GM06990 (cell line): ENCODE results near the gene GP1BB.

Experiments
- DNase-seq: peaks from one replicate; pipeline ENCODE4 v3.0.0-alpha.2; 2011; ENCODE audit not compliant: insufficient read length; ENCODE audit errors: extremely low read depth
- H3K27me3 ChIP-seq: replicated peaks from 2 replicates; pipeline ENCODE4 v1.6.0; 2011; ENCODE audit warnings: low read length; ENCODE audit not compliant: control insufficient read depth, insufficient read depth
- H3K36me3 ChIP-seq: 2 replicates; pipeline ENCODE4 v1.5.1; 2011; ENCODE audit warnings: low read length; ENCODE audit not compliant: control insufficient read depth, insufficient read depth
- H3K4me3 ChIP-seq: replicated peaks from 2 replicates; pipeline ENCODE4 v1.5.1; 2011; ENCODE audit warnings: low read depth, mild to moderate bottlenecking, control low read depth, low read length
- CTCF ChIP-seq: IDR thresholded peaks from 2 replicates; pipeline ENCODE4 v1.5.1; 2011; ENCODE audit warnings: low read length, control low read depth, mild to moderate bottlenecking, inconsistent platforms; ENCODE audit not compliant: insufficient read depth, poor library complexity, severe bottlenecking

The GP1BB gene

GRCh38 chr22:19743651-19744050 lies 20.3 kb downstream of the GP1BB start:
- DNase-seq = no peak
- no peaks in the 10 kb centered on the region; the same call in 1 of the 2 replicates for H3K27me3 ChIP-seq
- H3K36me3 ChIP-seq = no peaks in the 10 kb centered on the region
- no peak for TF ChIP-seq CTCF
- no peak overlapping the region for H3K4me3 ChIP-seq

GRCh38 chr22:19744350-19745006 lies 21.1 kb downstream of the GP1BB start:
- no peak for DNase-seq
- H3K27me3 ChIP-seq = no peaks in the 10 kb centered on the region; the same call in 1 of the 2 replicates
- H3K36me3 ChIP-seq = no peaks in the 10 kb centered on the region
- TF ChIP-seq CTCF = no peak
- no peak overlapping the region for H3K4me3 ChIP-seq

- Histone ChIP-seq H3K4me3 (no peak overlapping the region), H3K27me3 (no peaks in the 10 kb centered on the region; the same call in 1 of the 2 replicates), H3K36me3 (no peaks in the 10 kb centered on the region)
- TF ChIP-seq CTCF = no peak
- DNase-seq = no peak
Measured at GRCh38 chr22:19745155-19746101, 22.1 kb downstream of the GP1BB start.

GRCh38 chr22:19746726-19747125 lies 23.4 kb downstream of the GP1BB start:
- Histone ChIP-seq H3K27me3 (no peaks in the 10 kb centered on the region; the same call in 1 of the 2 replicates), H3K36me3 (no peaks in the 10 kb centered on the region), H3K4me3 (no peak overlapping the region)
- no peak for DNase-seq
- TF ChIP-seq CTCF = no peak

- no peak for TF ChIP-seq CTCF
- Histone ChIP-seq H3K4me3 (no peak overlapping the region), H3K27me3 (no peaks in the 10 kb centered on the region; the same call in 1 of the 2 replicates), H3K36me3 (no peaks in the 10 kb centered on the region)
- no peak for DNase-seq
Measured at GRCh38 chr22:19747551-19747950, 24.2 kb downstream of the GP1BB start.
